Activated CD8-positive, alpha-beta T cell treated with anti-CD3 and anti-CD28 coated beads for 36 hours (primary cell): ENCODE results near the gene MYBPC1. TPM values are rescaled to one million over a fixed set of nuclear protein-coding genes. Genes with fewer than 3 reads are reported as not detected.

Source experiments
- ATAC-seq: fragments of 200-7000 bp; cut with Tn5 transposase; one replicate; pipeline ENCODE4 v1.10.0; 2021; ENCODE audit warnings: mild to moderate bottlenecking, moderate library complexity
- CTCF ChIA-PET: fragments of 350-600 bp; sonication (Branson Sonifier 250); formaldehyde crosslinking; loops from one replicate; lab custom pipeline; 2021; ENCODE audit warnings: antibody characterized with exemption; lab: Charles Lee
- POLR2A ChIA-PET: fragments of 350-600 bp; sonication (Branson Sonifier 250); formaldehyde crosslinking; loops from one replicate; lab custom pipeline; 2021; ENCODE audit warnings: antibody characterized with exemption; lab: Charles Lee
- DNase-seq: peaks from one replicate; pipeline ENCODE4 v3.0.0-alpha.2; 2020
- H3K27ac Mint-ChIP-seq: one replicate; pipeline ENCODE4 v1.8.0; 2021; ENCODE audit warnings: mild to moderate bottlenecking, mixed read lengths
- H3K27me3 Mint-ChIP-seq: one replicate; pipeline ENCODE4 v1.8.0; 2021; ENCODE audit warnings: mixed read lengths
- H3K36me3 Mint-ChIP-seq: one replicate; pipeline ENCODE4 v1.8.0; 2021; ENCODE audit warnings: low read depth, mixed read lengths
- H3K4me1 Mint-ChIP-seq: one replicate; pipeline ENCODE4 v1.8.0; 2021; ENCODE audit warnings: low read depth, mixed read lengths
- H3K4me3 Mint-ChIP-seq: one replicate; pipeline ENCODE4 v1.8.0; 2021; ENCODE audit warnings: mild to moderate bottlenecking, moderate library complexity, mixed read lengths
- H3K9me3 Mint-ChIP-seq: one replicate; pipeline ENCODE4 v1.8.0; 2021; ENCODE audit warnings: mixed read lengths
- intact Hi-C: fragments of 100-400 bp; cut with micrococcal nuclease; formaldehyde crosslinking; loops from one replicate; pipeline ENCODE4 v1.10.0; 2022
- total RNA-seq, 2 experiments: library from RNA; stranded (reverse); gene quantifications; one replicate each; pipeline ENCODE4 v1.2.3, GENCODE V29; 2021
- TF ChIP-seq, protein P1 (sequence below): fragments of 200-600 bp; IDR thresholded peaks from one replicate; pipeline ENCODE4 v1.8.0; 2022; ENCODE audit warnings: antibody characterized with exemption, mild to moderate bottlenecking

MYBPC1 gene
- total RNA-seq, 2 experiments from 2014 or later: not detected

DNA sequence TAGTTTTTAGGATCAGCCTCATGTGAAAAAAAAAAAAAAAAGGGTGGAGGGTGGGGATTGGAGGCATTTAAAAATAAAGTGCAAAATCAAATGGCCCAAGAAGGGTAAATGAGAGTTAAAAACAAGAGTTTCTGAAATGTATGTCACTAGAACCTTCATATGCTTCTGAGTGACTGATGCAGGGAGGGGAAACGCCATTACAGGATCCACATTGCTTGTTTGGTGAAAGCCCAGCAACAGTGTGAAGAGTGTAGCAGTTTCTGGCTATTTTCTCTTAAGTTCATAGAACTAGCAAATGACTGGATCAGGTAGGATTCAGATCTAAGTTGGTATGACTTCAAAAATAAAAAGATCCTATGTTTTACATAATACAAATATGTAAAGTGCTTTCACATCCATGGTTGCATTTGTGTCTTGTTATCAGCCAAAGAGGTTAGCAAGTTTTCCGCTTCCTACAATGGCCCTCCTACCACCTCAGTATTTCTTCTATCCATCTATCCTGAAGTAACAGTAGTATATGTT, 105.6 kb downstream of the MYBPC1 start:
- DNase-seq: no peak
- ChIA-PET CTCF (no interaction called here), POLR2A (no interaction called here)
- intact Hi-C loops: no loop called here
- Mint-ChIP-seq H3K9me3 (no peaks in the 10 kb centered on the region), H3K4me3 (no peak overlapping the region), H3K27me3 (no peaks in the 10 kb centered on the region), H3K4me1 (peaks cover 32% of the 10 kb centered on the region), H3K36me3 (no peaks in the 10 kb centered on the region), H3K27ac (no peak overlapping the region)
- no peak for ATAC-seq
- TF ChIP-seq, protein P1, sequence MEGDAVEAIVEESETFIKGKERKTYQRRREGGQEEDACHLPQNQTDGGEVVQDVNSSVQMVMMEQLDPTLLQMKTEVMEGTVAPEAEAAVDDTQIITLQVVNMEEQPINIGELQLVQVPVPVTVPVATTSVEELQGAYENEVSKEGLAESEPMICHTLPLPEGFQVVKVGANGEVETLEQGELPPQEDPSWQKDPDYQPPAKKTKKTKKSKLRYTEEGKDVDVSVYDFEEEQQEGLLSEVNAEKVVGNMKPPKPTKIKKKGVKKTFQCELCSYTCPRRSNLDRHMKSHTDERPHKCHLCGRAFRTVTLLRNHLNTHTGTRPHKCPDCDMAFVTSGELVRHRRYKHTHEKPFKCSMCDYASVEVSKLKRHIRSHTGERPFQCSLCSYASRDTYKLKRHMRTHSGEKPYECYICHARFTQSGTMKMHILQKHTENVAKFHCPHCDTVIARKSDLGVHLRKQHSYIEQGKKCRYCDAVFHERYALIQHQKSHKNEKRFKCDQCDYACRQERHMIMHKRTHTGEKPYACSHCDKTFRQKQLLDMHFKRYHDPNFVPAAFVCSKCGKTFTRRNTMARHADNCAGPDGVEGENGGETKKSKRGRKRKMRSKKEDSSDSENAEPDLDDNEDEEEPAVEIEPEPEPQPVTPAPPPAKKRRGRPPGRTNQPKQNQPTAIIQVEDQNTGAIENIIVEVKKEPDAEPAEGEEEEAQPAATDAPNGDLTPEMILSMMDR: no peak

DNA sequence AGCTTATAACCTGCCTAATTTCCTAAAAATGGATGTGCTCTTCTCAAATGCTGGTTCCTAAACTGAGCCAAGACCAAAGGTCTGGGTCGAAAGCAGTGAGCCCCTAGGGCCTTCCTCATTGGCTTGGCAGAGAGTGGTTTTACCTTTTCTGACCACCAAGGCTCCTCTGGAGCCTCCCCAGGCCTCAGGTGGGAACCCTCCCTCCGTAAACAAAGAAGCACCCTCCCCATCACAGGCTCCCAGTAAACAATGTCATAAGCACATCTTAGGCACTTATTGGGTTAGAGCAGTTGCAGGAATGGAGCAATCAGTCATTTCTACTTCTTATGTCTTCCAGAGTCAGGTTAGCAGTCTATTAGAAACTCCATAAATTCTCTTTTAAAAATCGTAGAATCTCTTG, 108.7 kb downstream of the MYBPC1 start:
- intact Hi-C loops: no loop called here
- Mint-ChIP-seq H3K4me3 (no peak overlapping the region), H3K27me3 (no peaks in the 10 kb centered on the region), H3K36me3 (no peaks in the 10 kb centered on the region), H3K9me3 (no peaks in the 10 kb centered on the region), H3K4me1 (peaks cover 21% of the 10 kb centered on the region), H3K27ac (no peak overlapping the region)
- DNase-seq (no peak), ATAC-seq (no peak)
- ChIA-PET CTCF (no interaction called here), POLR2A (interaction anchor here (0.6 kb wide), 1 partner anchor 177 kb away, joined by 3 read pairs; no protein-coding TSS in a partner anchor)
- TF ChIP-seq, protein P1: no peak

DNA sequence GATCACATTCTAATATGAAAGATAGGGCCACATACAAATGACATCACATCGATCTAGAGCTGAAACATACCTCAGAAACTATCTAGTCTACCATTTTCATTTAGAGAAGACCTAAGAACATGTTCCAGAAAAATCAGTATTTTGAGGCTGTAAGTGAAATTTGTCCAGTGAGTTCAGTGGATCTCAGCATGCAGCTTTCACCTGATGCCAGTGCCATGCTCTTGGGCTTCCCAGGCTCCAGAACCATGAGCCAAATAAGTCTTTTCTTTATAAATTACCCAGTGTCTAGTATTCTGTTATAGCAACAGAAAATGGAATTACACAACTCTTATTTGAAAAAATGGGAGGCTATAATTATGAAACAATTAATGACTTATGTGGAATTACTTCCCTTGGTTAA, 111.6 kb downstream of the MYBPC1 start:
- Mint-ChIP-seq H3K27ac (no peak overlapping the region), H3K36me3 (no peaks in the 10 kb centered on the region), H3K4me1 (peaks cover 14% of the 10 kb centered on the region), H3K4me3 (no peak overlapping the region), H3K27me3 (no peaks in the 10 kb centered on the region), H3K9me3 (no peaks in the 10 kb centered on the region)
- CTCF ChIA-PET: interaction anchor here (1.0 kb wide), 1 partner anchor 133 kb away, joined by 3 read pairs; no protein-coding TSS in a partner anchor
- DNase-seq (no peak), ATAC-seq (no peak)
- POLR2A ChIA-PET: no interaction called here
- intact Hi-C loops: no loop called here
- TF ChIP-seq, protein P1: no peak

DNA sequence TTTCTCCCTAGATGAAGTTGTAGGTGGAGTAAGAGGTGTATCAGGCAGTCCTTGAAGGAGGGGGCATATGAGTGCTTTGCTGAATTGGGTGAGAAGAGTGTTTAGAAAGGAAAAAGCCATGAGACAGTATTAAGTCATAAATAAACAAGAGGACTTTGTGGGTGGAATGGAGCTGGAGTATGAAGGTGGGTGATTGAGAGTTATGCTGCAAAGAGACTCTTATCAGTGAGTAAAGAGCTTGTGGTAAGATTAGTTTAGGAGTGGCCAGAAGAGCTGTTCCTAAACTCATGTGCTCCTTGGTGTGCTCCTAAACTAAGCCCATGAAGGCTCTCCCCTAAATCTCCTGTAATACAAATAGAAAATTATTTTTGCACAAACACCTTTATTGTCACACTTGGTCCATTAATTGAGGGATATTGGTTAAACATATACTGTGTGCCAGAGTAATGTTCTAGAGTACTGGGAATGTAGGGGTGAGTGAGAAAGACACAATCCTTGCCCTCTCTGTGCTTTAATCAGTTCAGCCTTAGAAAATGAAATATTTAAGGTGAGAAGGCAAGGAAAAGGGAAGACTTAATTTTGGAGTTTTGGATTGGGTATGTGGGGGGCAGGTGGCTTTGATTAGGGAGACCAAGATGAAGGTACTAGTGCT, 112.5 kb downstream of the MYBPC1 start:
- Mint-ChIP-seq H3K36me3 (no peaks in the 10 kb centered on the region), H3K4me3 (no peak overlapping the region), H3K9me3 (no peaks in the 10 kb centered on the region), H3K27ac (no peak overlapping the region), H3K4me1 (peaks cover 14% of the 10 kb centered on the region), H3K27me3 (no peaks in the 10 kb centered on the region)
- intact Hi-C loops: no loop called here
- DNase-seq (no peak), ATAC-seq (no peak)
- ChIA-PET CTCF (no interaction called here), POLR2A (interaction anchor here (1.1 kb wide), 1 partner anchor 13 kb away, joined by 3 read pairs; no protein-coding TSS in a partner anchor)
- TF ChIP-seq, protein P1: no peak

DNA sequence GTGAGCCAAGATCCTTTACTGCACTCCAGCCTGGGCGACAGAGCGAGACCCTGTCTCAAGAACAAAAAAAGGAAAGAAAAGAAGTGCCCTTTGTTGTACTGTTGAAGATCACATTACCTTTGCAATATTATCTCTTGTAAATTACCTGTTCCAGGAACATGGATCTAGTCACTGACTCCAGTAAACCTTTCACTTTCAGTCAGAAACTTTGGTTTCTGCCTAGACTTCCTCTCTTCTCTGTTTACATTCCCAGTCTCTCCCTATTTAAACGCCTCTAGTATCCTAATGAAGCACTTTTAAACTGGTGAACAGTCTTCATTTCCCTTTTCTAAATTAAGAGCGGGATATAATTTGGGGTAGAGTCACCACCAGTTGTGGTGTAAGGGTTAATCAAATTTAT, 115.5 kb downstream of the MYBPC1 start:
- intact Hi-C loops: no loop called here
- no peak overlapping the region for H3K4me3 Mint-ChIP-seq
- no peaks in the 10 kb centered on the region for H3K27me3 Mint-ChIP-seq
- H3K9me3 Mint-ChIP-seq: no peaks in the 10 kb centered on the region
- DNase-seq (no peak), ATAC-seq (no peak)
- TF ChIP-seq, protein P1: no peak
- no peak overlapping the region for H3K27ac Mint-ChIP-seq
- CTCF ChIA-PET: interaction anchor here (1.1 kb wide), 1 partner anchor 12 kb away, joined by 3 read pairs; no protein-coding TSS in a partner anchor
- peaks cover 14% of the 10 kb centered on the region for H3K4me1 Mint-ChIP-seq
- no peaks in the 10 kb centered on the region for H3K36me3 Mint-ChIP-seq
- POLR2A ChIA-PET: interaction anchor here (1.1 kb wide), 1 partner anchor 12 kb away, joined by 3 read pairs; no protein-coding TSS in a partner anchor
